COLO829 (cell line): ENCODE data around the gene MFSD1.

Experiments
- DNase-seq: peaks from one replicate; pipeline ENCODE4 v3.0.0; 2012; ENCODE audit warnings: low spot score

The MFSD1 gene

DNA sequence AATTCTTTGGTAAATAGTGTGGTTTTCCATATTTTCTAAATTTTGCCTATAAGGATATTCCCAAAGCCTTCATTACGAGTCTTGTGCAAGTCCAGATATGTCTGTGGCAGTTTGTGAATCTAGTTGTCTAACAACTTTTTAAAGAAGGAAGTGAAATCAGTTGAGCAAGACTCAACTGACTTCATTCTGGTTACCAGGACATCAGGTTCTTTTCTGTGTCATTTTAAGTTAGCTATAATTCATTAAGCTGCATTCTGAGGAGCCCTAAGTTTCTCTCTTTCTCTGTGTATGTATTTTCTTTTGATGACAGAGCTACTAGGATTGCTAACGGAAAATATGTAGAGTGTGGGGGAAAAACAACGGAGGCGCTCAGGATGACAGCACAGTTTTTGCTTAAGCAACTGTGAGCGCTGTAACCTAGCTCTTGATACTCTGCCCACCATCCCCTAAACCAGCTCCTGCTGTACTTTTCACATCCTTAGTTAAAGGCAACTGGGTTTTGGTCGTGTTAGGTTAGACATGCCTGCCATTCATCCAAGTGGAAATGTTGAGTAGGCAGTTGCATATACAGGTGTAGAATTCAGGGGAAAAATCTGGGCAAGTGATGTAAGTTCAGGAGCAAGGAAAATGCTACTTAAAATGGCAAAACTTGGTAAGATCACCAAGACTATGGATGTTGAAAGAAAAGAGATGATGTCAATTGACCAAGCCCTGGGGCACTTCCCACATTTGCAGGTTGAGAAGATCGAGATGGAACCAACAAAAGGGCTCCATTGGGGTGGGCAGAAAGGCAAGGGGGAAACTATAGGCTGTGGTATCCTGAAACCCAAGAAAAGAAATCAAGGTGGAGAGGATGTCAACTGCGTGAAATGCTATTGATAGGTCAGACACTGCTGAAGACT lies 9.2 kb downstream of the MFSD1 start:
- DNase-seq, result no peak

DNA sequence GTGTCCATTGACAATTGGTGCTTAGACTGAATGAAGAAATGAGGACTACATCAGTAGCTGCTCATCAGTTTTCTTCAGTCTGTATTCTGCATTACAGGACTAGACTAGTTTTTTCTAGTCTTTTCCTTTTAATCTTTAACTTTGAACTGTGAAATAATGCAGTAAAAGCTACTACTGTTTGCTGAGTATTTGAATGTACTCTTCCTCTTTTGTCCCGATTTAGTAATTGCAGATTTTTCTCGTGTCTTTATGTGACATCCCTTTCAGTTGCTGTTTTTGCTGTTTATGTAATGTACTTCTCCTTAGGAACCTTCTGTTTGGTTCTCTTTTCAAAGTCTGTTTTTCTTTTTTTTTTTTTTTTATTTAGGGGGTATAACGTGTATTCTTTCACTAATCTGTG lies 17.4 kb downstream of the MFSD1 start:
- no peak for DNase-seq

- DNase-seq, result no peak
Measured at GRCh38 chr3:158820521-158820920, 18.7 kb downstream of the MFSD1 start.

- DNase-seq, result no peak
Measured at GRCh38 chr3:158821847-158822246, 20.0 kb downstream of the MFSD1 start.

- no peak for DNase-seq
Measured at GRCh38 chr3:158823426-158823825, 21.6 kb downstream of the MFSD1 start.

- no peak for DNase-seq
Measured at GRCh38 chr3:158827773-158828172, 25.9 kb downstream of the MFSD1 start.

- no peak for DNase-seq
Measured at GRCh38 chr3:158830391-158830790, 28.5 kb downstream of the MFSD1 start.

DNA sequence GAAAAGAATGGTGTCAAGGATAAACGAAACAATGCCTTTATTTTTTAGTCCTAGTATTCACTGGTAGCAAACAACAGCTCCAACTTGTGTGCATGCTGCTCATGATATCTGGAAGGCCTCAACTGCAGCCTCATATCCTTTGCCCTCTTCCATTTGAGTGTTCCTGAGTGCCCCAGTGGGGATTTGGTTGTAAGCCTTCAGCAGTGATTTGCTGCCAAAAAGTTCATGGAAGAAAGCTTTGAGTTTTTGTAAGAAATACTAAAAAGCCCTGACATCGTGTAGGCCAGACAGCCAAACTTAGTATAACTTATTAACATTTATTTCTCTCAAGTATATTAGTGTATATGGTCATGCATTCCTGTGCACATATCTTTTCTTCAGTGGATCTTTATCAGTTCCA lies 30.0 kb downstream of the MFSD1 start:
- DNase-seq, result no peak

- no peak for DNase-seq
Measured at GRCh38 chr3:158835631-158836030, 33.8 kb downstream of the MFSD1 start.

DNA sequence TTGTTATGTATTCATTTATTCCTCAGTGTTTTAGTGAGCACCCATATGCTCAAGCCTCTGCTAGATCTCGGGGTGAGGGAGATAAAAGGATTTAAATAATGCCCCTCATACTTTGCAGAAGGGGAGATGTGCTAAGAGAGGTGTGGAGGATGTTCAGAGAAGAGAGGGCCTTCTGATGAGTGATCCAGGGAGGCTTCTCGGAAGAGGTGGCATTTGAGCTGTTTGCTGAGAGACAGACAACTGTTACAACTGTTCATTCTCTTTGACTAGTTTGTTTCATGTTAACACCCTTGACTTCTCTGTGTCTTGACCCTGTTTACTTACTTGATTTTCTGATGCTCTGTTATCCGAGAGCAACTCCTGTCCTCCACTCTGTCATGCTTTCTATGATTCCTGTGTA lies 34.5 kb downstream of the MFSD1 start:
- no peak for DNase-seq

- DNase-seq, result no peak
Measured at GRCh38 chr3:158837240-158837639, 35.4 kb downstream of the MFSD1 start.

DNA sequence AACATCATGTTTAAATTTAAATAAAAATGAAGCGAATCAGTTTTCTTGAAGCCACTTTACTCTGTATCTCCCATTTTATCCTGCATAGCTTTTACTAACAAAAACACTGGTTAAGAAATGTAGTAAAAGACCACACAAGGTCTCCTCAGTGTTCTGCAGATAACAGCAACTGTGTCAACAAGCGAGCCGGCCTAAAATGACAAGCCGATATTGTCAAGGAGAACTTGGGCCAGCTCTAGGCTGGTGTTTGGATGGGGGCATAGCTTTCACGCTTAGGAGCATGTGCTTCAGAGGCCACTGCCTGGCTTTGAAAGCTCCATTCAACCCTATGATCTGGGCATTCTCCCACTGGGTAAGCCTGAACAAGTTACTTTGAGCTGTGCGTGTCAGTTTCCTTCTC lies 38.1 kb downstream of the MFSD1 start:
- DNase-seq, result no peak

DNA sequence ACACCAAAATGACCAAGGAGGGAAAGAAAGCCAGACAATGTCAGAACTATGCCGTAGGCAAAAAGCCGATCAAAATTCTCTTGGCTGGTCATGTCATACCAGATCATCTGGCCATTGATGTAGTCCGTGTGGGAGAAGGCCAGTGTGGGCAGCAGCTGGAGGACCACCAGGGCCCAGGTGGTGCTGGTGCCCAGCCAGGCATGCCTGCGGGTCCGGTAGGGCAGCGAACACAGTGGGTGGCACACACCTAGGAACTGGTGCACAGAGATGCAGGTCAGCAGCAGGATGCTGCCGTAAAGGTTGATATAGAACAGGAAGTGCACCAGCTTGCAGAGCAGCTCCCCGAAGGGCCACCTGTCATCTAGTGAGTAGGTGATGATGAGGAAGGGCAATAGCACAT lies 39.5 kb downstream of the MFSD1 start:
- no peak for DNase-seq

GRCh38 chr3:158842976-158843375 lies 41.1 kb downstream of the MFSD1 start:
- no peak for DNase-seq

- DNase-seq, result peak; percentile 41
Measured at GRCh38 chr3:158845765-158846350, 44.0 kb downstream of the MFSD1 start.

- no peak for DNase-seq
Measured at GRCh38 chr3:158846803-158847451, 45.1 kb downstream of the MFSD1 start.

DNA sequence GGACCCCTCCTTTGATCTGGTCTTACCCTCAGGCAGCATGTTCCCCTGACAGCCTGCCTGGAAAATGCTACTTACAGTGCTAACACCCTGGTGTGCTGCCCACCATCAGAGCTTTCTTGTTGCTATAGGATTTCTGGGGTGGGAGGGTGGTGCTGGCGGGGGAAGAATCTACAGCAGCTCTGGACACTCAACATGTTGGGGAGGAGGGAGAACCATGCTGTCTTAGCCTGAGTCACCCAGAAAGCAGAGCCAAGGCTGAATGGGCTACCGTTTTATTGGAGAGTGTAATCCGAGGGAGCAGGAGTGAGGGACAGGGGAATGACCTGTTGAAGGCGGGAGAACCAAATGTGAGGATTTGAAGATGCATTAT lies 45.6 kb downstream of the MFSD1 start:
- DNase-seq, result no peak

GRCh38 chr3:158847885-158848284 lies 46.0 kb downstream of the MFSD1 start:
- no peak for DNase-seq

DNA sequence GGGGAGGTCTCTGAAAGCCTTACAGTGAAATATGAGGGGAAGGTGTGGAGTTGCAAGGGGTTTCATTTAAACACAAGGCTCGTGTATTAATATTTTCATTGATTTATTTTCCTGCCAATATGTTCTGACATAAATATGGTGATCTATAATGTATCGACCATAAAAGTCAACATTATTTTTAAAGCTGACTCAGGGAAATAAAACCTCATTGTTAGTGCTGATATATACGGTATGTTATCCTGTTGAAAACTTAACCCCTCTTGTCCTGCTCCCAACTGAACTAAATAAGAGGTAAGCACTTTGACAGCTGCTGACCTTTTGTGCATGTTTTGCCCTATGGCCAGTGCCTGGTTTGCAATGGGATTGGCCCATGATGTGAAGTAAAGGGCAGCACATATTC lies 47.9 kb downstream of the MFSD1 start:
- DNase-seq, result no peak

GRCh38 chr3:158859362-158859761 lies 57.5 kb downstream of the MFSD1 start:
- DNase-seq, result no peak

GRCh38 chr3:158863247-158863646 lies 61.4 kb downstream of the MFSD1 start:
- DNase-seq, result no peak

- no peak for DNase-seq
Measured at GRCh38 chr3:158864492-158864891, 62.6 kb downstream of the MFSD1 start.

GRCh38 chr3:158875700-158876099 lies 73.8 kb downstream of the MFSD1 start:
- DNase-seq, result no peak
